Progenitor cell of endocrine pancreas (in vitro differentiated cells): ENCODE data around the gene SELP. TPM values are rescaled to one million over a fixed set of nuclear protein-coding genes. Genes with fewer than 3 reads are reported as not detected.
"Not testable (repeated sequence)": the region's sequence is repeated elsewhere in the genome, so short reads cannot be mapped to it uniquely, and the experiment has no call there.

Experiments
- DNase-seq: peaks from one replicate; pipeline ENCODE4 v3.0.0; 2021; ENCODE audit warnings: low spot score; ENCODE audit not compliant: unreplicated experiment
- H3K27ac Mint-ChIP-seq: 2 replicates; pipeline ENCODE4 v1.8.0; 2021; ENCODE audit warnings: mild to moderate bottlenecking, moderate library complexity, mixed read lengths
- H3K27me3 Mint-ChIP-seq: 2 replicates; pipeline ENCODE4 v1.8.0; 2021; ENCODE audit warnings: mixed read lengths
- H3K36me3 Mint-ChIP-seq: 2 replicates; pipeline ENCODE4 v1.8.0; 2022; ENCODE audit warnings: mixed read lengths; ENCODE audit not compliant: insufficient read depth
- H3K4me1 Mint-ChIP-seq: 2 replicates; pipeline ENCODE4 v1.8.0; 2021; ENCODE audit warnings: low read depth, mixed read lengths
- H3K4me3 Mint-ChIP-seq: 2 replicates; pipeline ENCODE4 v1.8.0; 2021; ENCODE audit warnings: low read depth, mild to moderate bottlenecking, moderate library complexity, mixed read lengths
- H3K9me3 Mint-ChIP-seq: 2 replicates; pipeline ENCODE4 v1.8.0; 2021; ENCODE audit warnings: low read depth, mixed read lengths
- CTCF ChIP-seq: fragments of 200-600 bp; sonication (generic); IDR thresholded peaks from one replicate; pipeline ENCODE4 v1.5.0; 2021; ENCODE audit warnings: antibody characterized with exemption, mild to moderate bottlenecking; ENCODE audit not compliant: unreplicated experiment
- total RNA-seq: library from RNA; stranded (reverse); gene quantifications from 2 replicates; pipeline ENCODE4 v1.2.1, GENCODE V29; 2021

The SELP gene
- total RNA-seq, 1 donor from 2014 or later, result not detected

- H3K27me3 Mint-ChIP-seq, H3K36me3 Mint-ChIP-seq, DNase-seq, H3K4me3 Mint-ChIP-seq, H3K27ac Mint-ChIP-seq: not testable (repeated sequence)
- Mint-ChIP-seq H3K4me1 (peaks cover 14% of the 10 kb centered on the region), H3K9me3 (peaks cover 13% of the 10 kb centered on the region)
Observed at GRCh38 chr1:169658777-169659176, 28.9 kb upstream of the SELP start.

GRCh38 chr1:169653873-169654272, 23.9 kb upstream of the SELP start:
- TF ChIP-seq CTCF, result no peak
- H3K27me3 Mint-ChIP-seq, result no peaks in the 10 kb centered on the region

GRCh38 chr1:169651035-169651434, 21.1 kb upstream of the SELP start:
- Mint-ChIP-seq H3K36me3 (no peaks in the 10 kb centered on the region), H3K4me3 (no peak overlapping the region), H3K9me3 (no peaks in the 10 kb centered on the region), H3K27me3 (no peaks in the 10 kb centered on the region), H3K27ac (no peak overlapping the region), H3K4me1 (no peaks in the 10 kb centered on the region)
- DNase-seq, result no peak
- no peak for TF ChIP-seq CTCF

More at GRCh38 chr1:169653873-169654272, 23.9 kb upstream of the SELP start:
- Mint-ChIP-seq H3K4me1 (peaks cover 11% of the 10 kb centered on the region), H3K36me3 (no peaks in the 10 kb centered on the region), H3K27ac (no peak overlapping the region), H3K4me3 (no peak overlapping the region), H3K9me3 (peaks cover 9% of the 10 kb centered on the region)
- DNase-seq, result no peak

- no peaks in the 10 kb centered on the region for H3K36me3 Mint-ChIP-seq
- H3K27ac Mint-ChIP-seq, result no peak overlapping the region
- TF ChIP-seq CTCF, result no peak
- no peak for DNase-seq
- H3K4me3 Mint-ChIP-seq, result no peak overlapping the region
- H3K4me1 Mint-ChIP-seq, result no peaks in the 10 kb centered on the region
- H3K27me3 Mint-ChIP-seq, result no peaks in the 10 kb centered on the region
- H3K9me3 Mint-ChIP-seq, result no peaks in the 10 kb centered on the region
Observed at GRCh38 chr1:169650551-169650950, 20.6 kb upstream of the SELP start.

- Mint-ChIP-seq H3K27ac (no peak overlapping the region), H3K36me3 (no peaks in the 10 kb centered on the region), H3K27me3 (no peaks in the 10 kb centered on the region), H3K4me1 (peaks cover 2% of the 10 kb centered on the region), H3K4me3 (no peak overlapping the region), H3K9me3 (no peaks in the 10 kb centered on the region)
- DNase-seq, result no peak
- no peak for TF ChIP-seq CTCF
Observed at GRCh38 chr1:169648709-169649108, 18.8 kb upstream of the SELP start.

- no peak for TF ChIP-seq CTCF
Observed at GRCh38 chr1:169648187-169648586, 18.3 kb upstream of the SELP start.

More at GRCh38 chr1:169648187-169648586, 18.3 kb upstream of the SELP start:
- no peaks in the 10 kb centered on the region for H3K27me3 Mint-ChIP-seq
- no peaks in the 10 kb centered on the region for H3K36me3 Mint-ChIP-seq
- peaks cover 2% of the 10 kb centered on the region for H3K4me1 Mint-ChIP-seq
- no peak for DNase-seq
- H3K9me3 Mint-ChIP-seq, result no peaks in the 10 kb centered on the region
- H3K4me3 Mint-ChIP-seq, result no peak overlapping the region
- no peak overlapping the region for H3K27ac Mint-ChIP-seq
